HG02885 (cell line): ENCODE results near the gene TUBD1.

Experiments used
- ATAC-seq: cut with Tn5 transposase; IDR thresholded peaks from one replicate; pipeline ENCODE4 v1.9.1; 2021; ENCODE audit warnings: mild to moderate bottlenecking; ENCODE audit not compliant: unreplicated experiment, poor library complexity

Gene TUBD1

GRCh38 chr17:59828478-59828760 lies 64.3 kb downstream of the TUBD1 start:
- ATAC-seq = no peak

GRCh38 chr17:59827721-59828477 lies 64.8 kb downstream of the TUBD1 start:
- no peak for ATAC-seq

- no peak for ATAC-seq
Observed at GRCh38 chr17:59826706-59827453, 65.9 kb downstream of the TUBD1 start.

GRCh38 chr17:59825533-59826322 lies 67.0 kb downstream of the TUBD1 start:
- no peak for ATAC-seq

- ATAC-seq = no peak
Observed at GRCh38 chr17:59815965-59816364, 76.8 kb downstream of the TUBD1 start.

- no peak for ATAC-seq
Observed at GRCh38 chr17:59814685-59815084, 78.1 kb downstream of the TUBD1 start.

- ATAC-seq = no peak
Observed at GRCh38 chr17:59814276-59814675, 78.5 kb downstream of the TUBD1 start.

- no peak for ATAC-seq
Observed at GRCh38 chr17:59812139-59812538, 80.6 kb downstream of the TUBD1 start.

- ATAC-seq = no peak
Observed at GRCh38 chr17:59811209-59811608, 81.5 kb downstream of the TUBD1 start.

- no peak for ATAC-seq
Observed at GRCh38 chr17:59810894-59811153, 81.9 kb downstream of the TUBD1 start.
